Measurements from ENCODE around the gene HNRNPH1.

HNRNPH1 gene

DNA sequence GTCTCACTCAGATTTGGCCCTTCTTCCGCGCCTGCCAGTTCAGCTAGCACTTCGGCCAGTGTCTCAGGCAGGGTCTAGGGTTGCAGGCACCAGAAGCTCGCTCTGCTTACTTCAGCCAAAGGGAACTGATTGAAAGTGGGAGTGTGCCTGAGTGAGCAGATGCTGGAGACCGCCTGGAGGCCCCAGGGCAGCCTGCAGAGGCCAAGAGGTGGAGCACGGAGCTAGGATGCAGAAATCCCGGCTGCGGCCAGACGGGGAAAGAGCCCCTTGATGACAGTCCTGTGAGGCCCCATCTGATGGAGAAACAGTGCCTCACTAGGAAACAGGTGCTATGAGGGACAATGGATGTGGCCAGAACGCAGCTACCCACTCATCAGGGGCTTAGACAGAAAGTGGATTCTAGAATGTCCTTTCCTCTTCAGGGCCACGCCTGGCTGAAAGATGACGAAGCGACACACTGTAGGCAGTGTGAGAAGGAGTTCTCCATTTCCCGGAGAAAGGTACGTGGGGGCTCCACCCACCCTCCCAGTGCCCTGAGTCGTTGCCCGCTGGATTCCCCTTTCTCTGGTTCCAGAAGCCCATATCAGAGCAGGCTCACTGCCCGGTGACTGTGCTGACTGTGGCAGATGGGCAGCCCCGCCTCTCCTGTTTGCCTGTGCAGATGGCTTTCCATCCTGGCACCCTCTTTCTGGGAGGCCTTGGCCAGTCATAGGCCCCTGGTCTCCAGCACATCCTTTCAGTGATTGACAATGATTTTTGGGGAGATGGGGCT, 16.1 kb downstream of the HNRNPH1 start:
- DNase-seq (ENCODE audit: low read depth) = no peak
- TF ChIP-seq, protein P1, sequence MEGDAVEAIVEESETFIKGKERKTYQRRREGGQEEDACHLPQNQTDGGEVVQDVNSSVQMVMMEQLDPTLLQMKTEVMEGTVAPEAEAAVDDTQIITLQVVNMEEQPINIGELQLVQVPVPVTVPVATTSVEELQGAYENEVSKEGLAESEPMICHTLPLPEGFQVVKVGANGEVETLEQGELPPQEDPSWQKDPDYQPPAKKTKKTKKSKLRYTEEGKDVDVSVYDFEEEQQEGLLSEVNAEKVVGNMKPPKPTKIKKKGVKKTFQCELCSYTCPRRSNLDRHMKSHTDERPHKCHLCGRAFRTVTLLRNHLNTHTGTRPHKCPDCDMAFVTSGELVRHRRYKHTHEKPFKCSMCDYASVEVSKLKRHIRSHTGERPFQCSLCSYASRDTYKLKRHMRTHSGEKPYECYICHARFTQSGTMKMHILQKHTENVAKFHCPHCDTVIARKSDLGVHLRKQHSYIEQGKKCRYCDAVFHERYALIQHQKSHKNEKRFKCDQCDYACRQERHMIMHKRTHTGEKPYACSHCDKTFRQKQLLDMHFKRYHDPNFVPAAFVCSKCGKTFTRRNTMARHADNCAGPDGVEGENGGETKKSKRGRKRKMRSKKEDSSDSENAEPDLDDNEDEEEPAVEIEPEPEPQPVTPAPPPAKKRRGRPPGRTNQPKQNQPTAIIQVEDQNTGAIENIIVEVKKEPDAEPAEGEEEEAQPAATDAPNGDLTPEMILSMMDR (IDR thresholded peaks at IDR 0.05; ENCODE audit: control insufficient read depth, extremely low read depth, insufficient read depth) = no peak

DNA sequence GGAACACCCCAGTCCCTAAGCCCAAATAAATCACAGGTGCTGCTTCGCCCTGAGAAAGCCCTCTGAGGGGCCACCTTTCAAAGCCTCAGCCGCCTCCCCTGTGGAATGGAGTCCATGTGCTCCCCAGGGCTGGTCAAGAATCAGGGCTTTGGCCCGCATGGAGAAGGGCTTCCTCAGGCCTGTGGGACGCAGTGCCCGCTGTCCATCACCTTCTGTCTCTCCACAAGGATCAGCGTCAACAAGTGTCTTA, 16.6 kb downstream of the HNRNPH1 start:
- TF ChIP-seq, protein P1 (IDR thresholded peaks at IDR 0.05; ENCODE audit: control insufficient read depth, extremely low read depth, insufficient read depth) = no peak
- H3K4me3 ChIP-seq (ENCODE audit: low read depth, low read length) = no peak overlapping the region
- DNase-seq (ENCODE audit: low read depth) = no peak

More for the DNA sequence above, 16.1 kb downstream of the HNRNPH1 start:
- no peak overlapping the region for H3K4me3 ChIP-seq (ENCODE audit: low read depth, low read length)

DNA sequence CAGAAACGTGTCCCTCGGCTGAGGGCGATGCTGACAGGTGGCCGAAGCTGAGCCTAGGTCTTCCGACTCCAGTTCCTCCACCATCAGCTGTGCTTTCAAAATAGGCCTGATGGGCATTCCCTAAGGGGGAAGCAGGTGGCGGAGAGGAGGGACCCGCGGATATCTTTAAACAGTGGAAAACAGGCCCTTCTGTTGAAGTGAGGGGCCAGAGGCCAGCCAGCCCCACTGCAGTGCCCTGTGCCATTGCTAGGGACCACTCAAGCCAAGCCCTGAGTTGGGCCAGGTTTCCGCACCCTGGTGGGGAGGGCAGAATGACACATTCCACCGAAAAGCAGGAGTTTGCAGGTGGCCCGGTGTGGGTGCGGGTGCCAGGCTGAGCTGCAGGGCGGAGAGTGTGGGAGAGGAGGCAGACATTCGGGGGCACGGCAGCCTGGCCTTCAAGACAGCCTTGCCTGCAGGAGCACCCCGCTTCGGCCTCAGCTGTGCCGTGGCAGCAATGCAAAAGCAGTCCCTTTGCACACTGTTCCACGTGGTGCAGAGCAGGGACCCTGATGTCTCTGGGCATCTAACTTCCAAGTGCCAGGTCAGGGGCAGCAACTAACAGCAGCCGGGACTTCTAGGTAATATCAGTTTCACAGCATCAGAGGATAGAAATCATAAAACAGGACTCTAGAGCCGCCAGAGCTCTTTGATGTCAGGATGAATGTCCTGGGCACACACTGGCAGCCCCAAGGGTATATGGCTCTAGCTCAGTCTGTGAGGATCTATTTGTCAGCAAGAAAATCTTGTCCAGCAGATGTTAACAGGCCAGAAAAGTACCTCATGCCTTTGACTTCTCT, 17.2 kb downstream of the HNRNPH1 start:
- H3K4me3 ChIP-seq (ENCODE audit: low read depth, low read length) = no peak overlapping the region
- TF ChIP-seq, protein P1 (IDR thresholded peaks at IDR 0.05; ENCODE audit: control insufficient read depth, extremely low read depth, insufficient read depth) = no peak
- DNase-seq (ENCODE audit: low read depth) = no peak

DNA sequence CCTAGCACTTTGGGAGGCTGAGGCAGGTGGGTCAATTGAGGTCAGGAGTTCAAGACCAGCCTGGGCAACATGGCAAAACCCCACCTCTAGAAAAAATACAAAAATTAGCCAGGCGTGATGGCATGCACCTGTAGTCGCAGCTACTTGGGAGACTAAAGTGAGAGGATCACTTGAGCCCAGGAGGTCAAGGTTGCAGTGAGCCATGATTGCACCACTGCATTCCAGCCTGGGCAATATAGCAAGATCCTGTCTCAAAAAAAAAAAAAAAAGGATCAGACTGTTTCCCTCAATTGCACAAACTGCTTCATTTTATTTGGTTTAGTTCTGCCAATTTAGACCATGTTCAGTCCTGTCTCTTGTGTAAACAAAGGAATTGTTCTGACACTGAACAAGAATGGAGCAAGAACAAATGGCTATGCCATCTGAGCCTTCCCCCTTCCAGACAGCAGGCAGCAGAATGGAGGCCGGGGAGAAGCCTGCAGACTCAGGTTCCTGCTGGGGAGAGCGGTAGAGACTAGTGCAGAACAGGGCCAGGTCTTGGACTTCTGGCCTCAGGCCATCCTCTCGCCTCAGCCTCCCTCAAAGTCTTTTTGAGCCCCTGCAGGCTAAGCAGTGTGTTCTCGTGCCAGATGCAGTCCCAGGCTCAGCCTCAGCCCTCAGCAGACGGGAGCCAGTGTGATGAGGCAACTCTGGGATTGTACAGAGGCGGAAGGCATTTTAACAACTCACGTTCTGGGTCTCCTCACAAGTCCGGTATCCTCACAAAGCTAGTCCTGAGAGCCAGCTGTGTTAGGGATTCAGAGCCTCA, 18.2 kb downstream of the HNRNPH1 start:
- TF ChIP-seq, protein P1 (IDR thresholded peaks at IDR 0.05; ENCODE audit: control insufficient read depth, extremely low read depth, insufficient read depth) = no peak
- no peak for DNase-seq (ENCODE audit: low read depth)
- H3K4me3 ChIP-seq (ENCODE audit: low read depth, low read length) = no peak overlapping the region

DNA sequence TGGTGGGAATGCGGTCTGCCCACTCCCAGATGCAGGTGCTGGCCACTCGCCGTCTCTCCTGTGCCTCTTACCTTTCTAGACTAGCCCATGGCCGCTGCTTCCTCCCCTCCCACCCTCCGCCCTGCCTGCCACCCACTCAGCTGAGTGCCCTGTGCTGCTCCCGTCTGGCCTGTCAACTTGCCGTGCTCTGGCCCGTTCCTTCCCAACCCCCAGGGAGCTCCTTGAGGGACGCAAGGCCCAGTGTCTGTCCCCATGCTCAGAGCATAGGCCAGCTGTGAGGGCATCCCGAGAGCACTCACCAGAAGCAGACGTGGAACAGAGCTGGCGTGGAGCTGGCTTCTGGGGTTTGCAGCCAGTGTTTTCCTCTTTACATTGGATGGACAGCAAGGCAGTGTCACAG, 20.2 kb downstream of the HNRNPH1 start:
- DNase-seq (ENCODE audit: low read depth) = no peak
- TF ChIP-seq, protein P1 (IDR thresholded peaks at IDR 0.05; ENCODE audit: control insufficient read depth, extremely low read depth, insufficient read depth) = no peak
- H3K4me3 ChIP-seq (ENCODE audit: low read depth, low read length) = no peak overlapping the region

DNA sequence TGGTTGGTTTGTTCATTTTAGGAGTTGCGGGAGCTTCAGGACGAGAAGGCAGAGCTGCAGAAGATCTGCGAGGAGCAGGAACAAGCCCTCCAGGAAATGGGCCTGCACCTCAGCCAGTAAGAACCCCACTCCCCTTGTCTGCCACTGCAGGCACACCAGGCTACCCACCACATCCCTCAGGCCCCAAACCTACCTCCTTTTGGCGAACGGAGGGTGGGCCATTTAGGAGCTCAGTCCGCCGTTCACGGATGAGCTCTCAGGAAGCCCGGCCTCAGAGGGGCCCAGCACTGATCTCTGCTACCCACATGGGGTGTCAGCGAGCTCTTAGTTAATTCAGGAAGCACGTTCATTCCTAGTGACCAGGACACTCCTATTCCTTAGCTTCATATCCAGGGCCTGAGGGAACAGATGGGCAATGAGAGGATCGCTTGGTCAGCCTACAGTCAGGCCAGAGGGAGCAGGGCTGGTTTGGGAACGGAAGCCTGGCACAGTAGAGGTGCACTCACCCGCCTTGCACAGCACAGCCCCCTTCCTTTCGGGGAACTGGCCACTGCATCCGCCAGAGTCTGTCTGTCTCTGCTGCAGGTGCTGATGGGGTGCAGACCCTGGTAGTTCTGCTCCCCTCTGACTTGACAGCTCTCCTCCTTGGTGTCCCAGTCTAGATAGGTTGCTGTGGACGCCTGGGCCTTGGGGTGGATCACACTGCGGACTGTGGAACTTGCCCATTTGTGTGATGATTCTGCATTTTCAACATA, 21.4 kb downstream of the HNRNPH1 start:
- H3K4me3 ChIP-seq (ENCODE audit: low read depth, low read length) = no peak overlapping the region
- TF ChIP-seq, protein P1 (IDR thresholded peaks at IDR 0.05; ENCODE audit: control insufficient read depth, extremely low read depth, insufficient read depth) = no peak
- DNase-seq (ENCODE audit: low read depth) = no peak

Measured in LNCaP clone FGC (cell line).